HEK293 (cell line): ENCODE measurements around the gene LYZL1.

Experiments used
- CTCF ChIA-PET: fragments of 350-600 bp; formaldehyde crosslinking; extraction: SDS; loops from one replicate; lab custom pipeline; 2021; ENCODE audit warnings: antibody characterized with exemption; lab: Yijun Ruan, JAX
- POLR2A ChIA-PET: fragments of 300-600 bp; formaldehyde crosslinking; extraction: SDS; loops from one replicate; lab custom pipeline; 2020; ENCODE audit warnings: antibody characterized with exemption, inconsistent platforms; lab: Yijun Ruan, JAX
- H3K27ac ChIP-seq: fragments of 200-500 bp; sonication (Bioruptor generic); 2 replicates; pipeline ENCODE4 v1.5.1; 2014; ENCODE audit warnings: low read depth, low read length, control low read depth, inconsistent platforms; ENCODE audit errors: extremely low read depth
- H3K36me3 ChIP-seq, 2 experiments: fragments of 200-500 bp in 1 of 2; sonication (Bioruptor generic) in 1 of 2; 1 replicate in 1 of 2; 2 replicates in 1 of 2; pipeline ENCODE4 v1.5.1; 2014 to 2017; ENCODE audit warnings: inconsistent platforms in 2 of 2, low read length in 2 of 2; ENCODE audit not compliant: control insufficient read depth in 2 of 2, insufficient read depth in 1 of 2
- H3K4me1 ChIP-seq: fragments of 200-500 bp; sonication (Bioruptor generic); 2 replicates; pipeline ENCODE4 v1.5.1; 2014; ENCODE audit warnings: mild to moderate bottlenecking, low read length, inconsistent platforms; ENCODE audit not compliant: control insufficient read depth, insufficient read depth
- H3K4me3 ChIP-seq: 2 replicates; pipeline ENCODE4 v1.5.1; 2011; ENCODE audit warnings: low read depth, mild to moderate bottlenecking, control low read depth, low read length, moderate library complexity
- H3K9me3 ChIP-seq: fragments of 200-500 bp; sonication (Bioruptor generic); 2 replicates; pipeline ENCODE4 v1.5.1; 2014; ENCODE audit warnings: low read depth, low read length, inconsistent platforms; ENCODE audit not compliant: control insufficient read depth, insufficient read depth
- EGR2 ChIP-seq: fragments of 450-650 bp; formaldehyde crosslinking; IDR thresholded peaks from 2 replicates; pipeline ENCODE4 v1.5.1; 2016; ENCODE audit warnings: low read depth, missing biosample characterization, missing genetic modification characterization
- GLI4 ChIP-seq: fragments of 450-650 bp; formaldehyde crosslinking; IDR thresholded peaks from 2 replicates; pipeline ENCODE4 v1.5.1; 2016; ENCODE audit warnings: missing biosample characterization, missing genetic modification characterization
- MZF1 ChIP-seq: fragments of 450-650 bp; formaldehyde crosslinking; IDR thresholded peaks from 2 replicates; pipeline ENCODE4 v1.5.1; 2017; ENCODE audit warnings: missing biosample characterization, missing genetic modification characterization, borderline replicate concordance
- SETDB1 ChIP-seq: IDR thresholded peaks from one replicate; pipeline ENCODE4 v1.6.1; 2017; ENCODE audit warnings: mild to moderate bottlenecking, low read length, moderate library complexity, mixed read lengths; ENCODE audit not compliant: insufficient read length
- WT1 ChIP-seq: fragments of 450-650 bp; formaldehyde crosslinking; IDR thresholded peaks from 2 replicates; pipeline ENCODE4 v1.5.1; 2016; ENCODE audit warnings: missing biosample characterization, missing genetic modification characterization
- ZBTB17 ChIP-seq: fragments of 450-650 bp; formaldehyde crosslinking; IDR thresholded peaks from 2 replicates; pipeline ENCODE4 v1.5.1; 2016; ENCODE audit warnings: missing biosample characterization, missing genetic modification characterization
- ZBTB21 ChIP-seq: fragments of 450-650 bp; formaldehyde crosslinking; IDR thresholded peaks from 2 replicates; pipeline ENCODE4 v1.5.1; 2017; ENCODE audit warnings: missing biosample characterization, missing genetic modification characterization
- ZFHX2 ChIP-seq: fragments of 450-650 bp; formaldehyde crosslinking; conservative IDR thresholded peaks from 2 replicates; pipeline ENCODE4 v1.5.1; 2016; ENCODE audit warnings: missing biosample characterization, missing genetic modification characterization
- ZFP3 ChIP-seq: fragments of 450-650 bp; formaldehyde crosslinking; IDR thresholded peaks from 2 replicates; pipeline ENCODE4 v1.5.1; 2016; ENCODE audit warnings: low read depth, missing biosample characterization, missing genetic modification characterization
- ZIC2 ChIP-seq: fragments of 450-650 bp; formaldehyde crosslinking; IDR thresholded peaks from 2 replicates; pipeline ENCODE4 v1.5.1; 2016; ENCODE audit warnings: missing biosample characterization, missing genetic modification characterization
- ZNF10 ChIP-seq: fragments of 450-650 bp; formaldehyde crosslinking; IDR thresholded peaks from 2 replicates; pipeline ENCODE4 v1.5.1; 2017; ENCODE audit warnings: missing biosample characterization, missing genetic modification characterization
- ZNF121 ChIP-seq: fragments of 450-650 bp; formaldehyde crosslinking; IDR thresholded peaks from 2 replicates; pipeline ENCODE4 v1.5.1; 2016; ENCODE audit warnings: missing biosample characterization, missing genetic modification characterization
- ZNF133 ChIP-seq: fragments of 450-650 bp; formaldehyde crosslinking; IDR thresholded peaks from 2 replicates; pipeline ENCODE4 v1.5.1; 2016; ENCODE audit warnings: missing biosample characterization, missing genetic modification characterization
- ZNF140 ChIP-seq: fragments of 450-650 bp; formaldehyde crosslinking; IDR thresholded peaks from 2 replicates; pipeline ENCODE4 v1.5.1; 2016; ENCODE audit warnings: missing biosample characterization, missing genetic modification characterization
- ZNF155 ChIP-seq: fragments of 450-650 bp; formaldehyde crosslinking; IDR thresholded peaks from 2 replicates; pipeline ENCODE4 v1.5.1; 2016; ENCODE audit warnings: missing biosample characterization, missing genetic modification characterization
- ZNF239 ChIP-seq: fragments of 450-650 bp; formaldehyde crosslinking; IDR thresholded peaks from 2 replicates; pipeline ENCODE4 v1.5.1; 2016; ENCODE audit warnings: missing biosample characterization, missing genetic modification characterization
- ZNF274 ChIP-seq, 2 experiments: fragments of 200-500 bp in 1 of 2; fragments of 450-650 bp in 1 of 2; sonication (Bioruptor generic) in 1 of 2; formaldehyde crosslinking in 1 of 2; IDR thresholded peaks; 2 replicates each; pipeline versions ENCODE4 v1.5.1 to v1.6.1; 2014 to 2016; ENCODE audit warnings: borderline replicate concordance in 1 of 2, inconsistent platforms in 1 of 2, low read length in 1 of 2, missing biosample characterization in 1 of 2, missing genetic modification characterization in 1 of 2
- ZNF302 ChIP-seq: fragments of 450-650 bp; formaldehyde crosslinking; IDR thresholded peaks from 2 replicates; pipeline ENCODE4 v1.5.1; 2016; ENCODE audit warnings: missing biosample characterization, missing genetic modification characterization, low read depth
- ZNF473 ChIP-seq: fragments of 450-650 bp; formaldehyde crosslinking; IDR thresholded peaks from 2 replicates; pipeline ENCODE4 v1.5.1; 2017; ENCODE audit warnings: missing biosample characterization, missing genetic modification characterization
- ZNF529 ChIP-seq: fragments of 450-650 bp; formaldehyde crosslinking; IDR thresholded peaks from 2 replicates; pipeline ENCODE4 v1.5.1; 2017; ENCODE audit warnings: missing genetic modification characterization, missing biosample characterization; ENCODE audit not compliant: insufficient replicate concordance
- ZNF530 ChIP-seq: fragments of 450-650 bp; formaldehyde crosslinking; IDR thresholded peaks from 2 replicates; pipeline ENCODE4 v1.5.1; 2016; ENCODE audit warnings: low read depth, missing biosample characterization, missing genetic modification characterization
- ZNF624 ChIP-seq: fragments of 450-650 bp; formaldehyde crosslinking; IDR thresholded peaks from 2 replicates; pipeline ENCODE4 v1.5.1; 2017; ENCODE audit warnings: missing biosample characterization, missing genetic modification characterization
- ZNF629 ChIP-seq: fragments of 450-650 bp; formaldehyde crosslinking; IDR thresholded peaks from 2 replicates; pipeline ENCODE4 v1.5.1; 2017; ENCODE audit warnings: missing biosample characterization, missing genetic modification characterization
- ZNF670 ChIP-seq: fragments of 450-650 bp; formaldehyde crosslinking; IDR thresholded peaks from 2 replicates; pipeline ENCODE4 v1.5.1; 2016; ENCODE audit warnings: missing biosample characterization, missing genetic modification characterization, low read depth
- ZNF768 ChIP-seq: fragments of 450-650 bp; formaldehyde crosslinking; IDR thresholded peaks from 2 replicates; pipeline ENCODE4 v1.5.1; 2018; ENCODE audit warnings: missing biosample characterization, mild to moderate bottlenecking, missing genetic modification characterization
- ZSCAN23 ChIP-seq: fragments of 450-650 bp; formaldehyde crosslinking; IDR thresholded peaks from 2 replicates; pipeline ENCODE4 v1.5.1; 2016; ENCODE audit warnings: missing biosample characterization, missing genetic modification characterization
- TF ChIP-seq, protein P1 (sequence below): fragments of 450-650 bp; formaldehyde crosslinking; IDR thresholded peaks from 2 replicates; pipeline ENCODE4 v1.5.1; 2016; ENCODE audit warnings: missing biosample characterization, missing genetic modification characterization

The LYZL1 gene

DNA sequence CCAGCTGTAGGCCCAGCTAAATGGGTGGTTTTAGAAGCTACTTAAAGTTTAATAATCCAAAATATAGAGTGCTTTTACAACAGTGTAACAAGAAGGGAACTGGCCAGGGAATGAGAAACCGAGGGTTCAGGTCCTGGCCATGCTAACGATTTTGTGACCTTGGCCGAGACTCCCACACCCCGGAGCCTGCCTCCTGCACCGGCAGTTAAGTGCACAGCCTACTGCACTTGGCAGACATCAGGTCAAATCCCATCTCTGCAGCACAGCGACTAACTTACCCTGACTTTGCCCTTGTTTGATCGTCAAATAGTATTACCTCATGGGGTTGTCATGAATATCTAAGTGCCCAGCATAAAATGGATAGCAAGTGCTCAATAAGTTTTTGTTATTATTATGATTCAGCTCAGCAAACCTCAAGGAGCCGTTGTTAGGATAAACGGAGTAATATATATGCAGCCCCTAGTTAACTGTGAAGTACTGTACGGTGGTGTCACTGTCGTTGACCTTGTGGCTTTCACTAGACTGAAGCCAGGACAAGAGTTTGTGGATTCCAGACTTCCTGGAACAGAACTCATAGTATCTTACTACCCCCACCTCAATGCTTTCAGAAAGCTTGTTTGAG, 35.5 kb downstream of the LYZL1 start:
- Histone ChIP-seq H3K4me1 (no peaks in the 10 kb centered on the region), H3K27ac (no peak overlapping the region), H3K36me3 (no peaks in the 10 kb centered on the region), H3K4me3 (no peak overlapping the region), H3K9me3 (no peaks in the 10 kb centered on the region)
- TF ChIP-seq ZNF473 (no peak), ZNF155 (no peak), ZNF121 (tag by site-specific recombination) (no peak), MZF1 (tag by site-specific recombination) (no peak), ZNF624 (tag by site-specific recombination) (no peak), ZNF670 (no peak), ZIC2 (tag by site-specific recombination) (no peak), ZNF239 (tag by site-specific recombination) (no peak), ZSCAN23 (tag by site-specific recombination) (no peak), GLI4 (no peak), ZNF629 (tag by site-specific recombination) (no peak), ZNF768 (no peak), ZNF140 (tag by site-specific recombination) (no peak), ZNF133 (tag by site-specific recombination) (no peak), ZNF530 (tag by site-specific recombination) (no peak), ZNF529 (no peak), ZNF10 (tag by site-specific recombination) (no peak)
- TF ChIP-seq, protein P1, sequence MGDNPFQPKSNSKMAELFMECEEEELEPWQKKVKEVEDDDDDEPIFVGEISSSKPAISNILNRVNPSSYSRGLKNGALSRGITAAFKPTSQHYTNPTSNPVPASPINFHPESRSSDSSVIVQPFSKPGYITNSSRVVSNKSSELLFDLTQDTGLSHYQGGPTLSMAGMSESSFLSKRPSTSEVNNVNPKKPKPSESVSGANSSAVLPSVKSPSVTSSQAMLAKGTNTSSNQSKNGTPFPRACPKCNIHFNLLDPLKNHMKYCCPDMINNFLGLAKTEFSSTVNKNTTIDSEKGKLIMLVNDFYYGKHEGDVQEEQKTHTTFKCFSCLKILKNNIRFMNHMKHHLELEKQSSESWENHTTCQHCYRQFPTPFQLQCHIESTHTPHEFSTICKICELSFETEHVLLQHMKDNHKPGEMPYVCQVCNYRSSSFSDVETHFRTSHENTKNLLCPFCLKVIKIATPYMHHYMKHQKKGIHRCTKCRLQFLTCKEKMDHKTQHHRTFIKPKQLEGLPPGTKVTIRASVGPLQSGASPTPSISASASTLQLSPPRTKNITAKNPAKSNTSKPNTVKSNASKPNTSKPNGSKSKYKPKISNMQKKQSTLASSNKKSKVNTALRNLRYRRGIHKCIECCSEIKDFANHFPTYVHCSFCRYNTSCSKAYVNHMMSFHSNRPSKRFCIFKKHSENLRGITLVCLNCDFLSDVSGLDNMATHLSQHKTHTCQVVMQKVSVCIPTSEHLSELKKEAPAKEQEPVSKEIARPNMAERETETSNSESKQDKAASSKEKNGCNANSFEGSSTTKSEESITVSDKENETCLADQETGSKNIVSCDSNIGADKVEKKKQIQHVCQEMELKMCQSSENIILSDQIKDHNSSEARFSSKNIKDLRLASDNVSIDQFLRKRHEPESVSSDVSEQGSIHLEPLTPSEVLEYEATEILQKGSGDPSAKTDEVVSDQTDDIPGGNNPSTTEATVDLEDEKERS (tag by site-specific recombination) = no peak
- POLR2A ChIA-PET = no interaction called here
- CTCF ChIA-PET = interaction anchor here (1.6 kb wide), 1 partner anchor 63 kb away, joined by 3 read pairs; no protein-coding TSS in a partner anchor

DNA sequence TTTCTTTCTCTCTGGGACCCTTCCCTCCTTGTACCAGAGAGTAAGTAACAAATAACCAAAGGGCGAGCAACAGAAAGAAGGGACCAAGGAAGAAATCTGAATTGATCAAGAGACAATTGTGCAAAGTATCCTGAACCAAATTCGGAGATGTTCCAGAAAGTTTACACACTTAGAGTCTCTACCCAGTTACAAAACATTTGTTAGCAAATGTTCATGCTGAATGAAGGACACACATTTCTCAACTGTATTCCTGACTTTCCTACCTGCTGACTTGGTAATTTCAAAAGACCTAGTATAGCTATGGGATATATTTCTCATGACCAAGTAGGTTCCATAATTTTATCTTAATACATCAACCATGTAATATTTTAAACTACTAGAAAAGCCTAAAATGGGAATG, 37.4 kb downstream of the LYZL1 start:
- CTCF ChIA-PET = no interaction called here
- no peaks in the 10 kb centered on the region for H3K4me1 ChIP-seq
- H3K9me3 ChIP-seq = no peaks in the 10 kb centered on the region
- TF ChIP-seq ZBTB17 (no peak), ZFHX2 (tag by site-specific recombination) (no peak), EGR2 (tag by site-specific recombination) (no peak), ZFP3 (tag by site-specific recombination) (no peak), WT1 (no peak), SETDB1 (no peak), ZBTB21 (tag by site-specific recombination) (no peak), ZNF274 (IDR thresholded peaks at IDR 0.05; ENCODE audit: low read length) (no peak), ZNF274 (tag by site-specific recombination; IDR thresholded peaks at IDR 0.05; ENCODE audit: borderline replicate concordance) (no peak), ZNF302 (no peak)
- POLR2A ChIA-PET = no interaction called here
- H3K36me3 ChIP-seq = no peaks in the 10 kb centered on the region
- H3K27ac ChIP-seq = no peak overlapping the region
- no peak overlapping the region for H3K4me3 ChIP-seq
